K562 (cell line): ENCODE results near the gene RASSF7. TPM values are rescaled to one million over a fixed set of nuclear protein-coding genes. Genes with fewer than 3 reads are reported as not detected.

Experiments
- ARID4B ChIP-seq: sonication (generic); formaldehyde crosslinking; IDR thresholded peaks from 2 replicates; pipeline ENCODE4 v1.8.0; 2022; ENCODE audit warnings: mild to moderate bottlenecking, missing genetic modification reagents
- ASH1L ChIP-seq: fragments of 450-650 bp; IDR thresholded peaks from 2 replicates; pipeline ENCODE4 v1.6.1; 2018; ENCODE audit warnings: borderline replicate concordance, mild to moderate bottlenecking, low read depth; ENCODE audit not compliant: partially characterized antibody
- CBFA2T2 ChIP-seq: fragments of 450-650 bp; conservative IDR thresholded peaks from 2 replicates; pipeline ENCODE4 v1.6.1; 2017; ENCODE audit warnings: mild to moderate bottlenecking
- CBX2 ChIP-seq: fragments of 200-600 bp; sonication (generic); IDR thresholded peaks from one replicate; pipeline ENCODE4 v1.6.1; 2012; ENCODE audit warnings: mild to moderate bottlenecking, low read length, inconsistent platforms; ENCODE audit not compliant: insufficient read depth, poor library complexity, severe bottlenecking
- CBX5 ChIP-seq: IDR thresholded peaks from 2 replicates; pipeline ENCODE4 v1.6.1; 2014; ENCODE audit warnings: low read depth, borderline replicate concordance
- CSDE1 ChIP-seq, 2 experiments: fragments of 450-650 bp; IDR thresholded peaks; 2 replicates each; pipeline ENCODE4 v1.6.1; 2016; ENCODE audit warnings: mild to moderate bottlenecking in 1 of 2
- DACH1 ChIP-seq: fragments of 450-650 bp; IDR thresholded peaks from 2 replicates; pipeline ENCODE4 v1.6.1; 2018; ENCODE audit not compliant: partially characterized antibody
- ESRRA ChIP-seq: fragments of 450-650 bp; IDR thresholded peaks from 2 replicates; pipeline ENCODE4 v1.6.1; 2014; ENCODE audit warnings: low read depth, mild to moderate bottlenecking, moderate library complexity, borderline replicate concordance
- GABPA ChIP-seq: fragments of 200-800 bp; sonication (Bioruptor generic); conservative IDR thresholded peaks from 2 replicates; pipeline ENCODE4 v1.6.1; 2016; ENCODE audit warnings: low read depth, missing genetic modification characterization, missing compliant biosample characterization
- HDAC6 ChIP-seq: IDR thresholded peaks from 2 replicates; pipeline ENCODE4 v1.6.1; 2012; ENCODE audit warnings: low read depth, mild to moderate bottlenecking, control low read depth, inconsistent platforms, low read length, moderate library complexity
- HNRNPLL ChIP-seq: fragments of 200-400 bp; formaldehyde crosslinking; IDR thresholded peaks from 2 replicates; pipeline ENCODE4 v1.6.1; 2017; ENCODE audit warnings: low read length, low read depth, mild to moderate bottlenecking; ENCODE audit not compliant: poor library complexity, severe bottlenecking
- NCOA4 ChIP-seq: fragments of 450-650 bp; IDR thresholded peaks from 2 replicates; pipeline ENCODE4 v1.6.1; 2018; ENCODE audit warnings: mild to moderate bottlenecking; ENCODE audit not compliant: partially characterized antibody
- PCBP1 ChIP-seq: fragments of 200-400 bp; formaldehyde crosslinking; IDR thresholded peaks from 2 replicates; pipeline ENCODE4 v1.6.1; 2018; ENCODE audit warnings: mild to moderate bottlenecking, low read depth, low read length; ENCODE audit not compliant: poor library complexity, severe bottlenecking
- PHTF2 ChIP-seq: fragments of 250-450 bp; sonication (Bioruptor Pico); IDR thresholded peaks from 2 replicates; pipeline ENCODE4 v1.5.0; 2021; ENCODE audit warnings: mild to moderate bottlenecking
- RB1 ChIP-seq: fragments of 450-650 bp; IDR thresholded peaks from 2 replicates; pipeline ENCODE4 v1.6.1; 2017; ENCODE audit warnings: low read depth, mild to moderate bottlenecking
- RBFOX2 ChIP-seq: fragments of 200-400 bp; formaldehyde crosslinking; IDR thresholded peaks from 2 replicates; pipeline ENCODE4 v1.6.1; 2017; ENCODE audit warnings: low read depth, mild to moderate bottlenecking, low read length, moderate library complexity
- RBM14 ChIP-seq: fragments of 200-400 bp; formaldehyde crosslinking; IDR thresholded peaks from 2 replicates; pipeline ENCODE4 v1.6.1; 2018; ENCODE audit warnings: low read depth, mild to moderate bottlenecking, low read length, moderate library complexity, borderline replicate concordance; ENCODE audit not compliant: insufficient read depth
- SMAD4 ChIP-seq: fragments of 250-450 bp; sonication (Bioruptor Pico); conservative IDR thresholded peaks from 2 replicates; pipeline ENCODE4 v1.8.0; 2021; ENCODE audit warnings: inconsistent platforms, mild to moderate bottlenecking, moderate library complexity
- TAF1 ChIP-seq: IDR thresholded peaks from 2 replicates; pipeline ENCODE4 v1.6.1; 2011; ENCODE audit warnings: mild to moderate bottlenecking, low read length, moderate library complexity; ENCODE audit not compliant: insufficient read depth, control insufficient read depth, severe bottlenecking; ENCODE audit errors: extremely low read depth
- TCF15 ChIP-seq: fragments of 250-450 bp; sonication (Bioruptor Pico); IDR thresholded peaks from 2 replicates; pipeline ENCODE4 v1.8.0; 2022; ENCODE audit warnings: moderate library complexity, mild to moderate bottlenecking, inconsistent platforms
- ZFP36 ChIP-seq: fragments of 150-350 bp; IDR thresholded peaks from 2 replicates; pipeline ENCODE4 v1.6.1; 2018; ENCODE audit warnings: low read length, low read depth; ENCODE audit not compliant: partially characterized antibody
- ZNF134 ChIP-seq: fragments of 250-450 bp; sonication (Bioruptor Pico); conservative IDR thresholded peaks from 2 replicates; pipeline ENCODE4 v1.4.0; 2020
- ZNF695 ChIP-seq: fragments of 450-650 bp; formaldehyde crosslinking; IDR thresholded peaks from 2 replicates; pipeline ENCODE4 v1.4.0; 2020; ENCODE audit warnings: mild to moderate bottlenecking, moderate library complexity
- ZNF699 ChIP-seq: fragments of 250-450 bp; sonication (Bioruptor Pico); IDR thresholded peaks from 2 replicates; pipeline ENCODE4 v1.8.0; 2021; ENCODE audit warnings: mild to moderate bottlenecking, moderate library complexity; ENCODE audit not compliant: insufficient replicate concordance
- ZSCAN29 ChIP-seq: fragments of 450-650 bp; IDR thresholded peaks from 2 replicates; pipeline ENCODE4 v1.6.1; 2017
- polyA plus RNA-seq, 8 experiments: library from polyadenylated mRNA; depleted of rRNA in 4 of 8; stranded (reverse) in 5 of 8; unstranded in 3 of 8; fragments of >200 nt; fragmentation: Nextera tagmentation in 2 of 8; fragmentation: Illumina TruSeq in 1 of 8; extraction: Ambion mirVana in 2 of 8; extraction: Trizol in 1 of 8; gene quantifications; 2 replicates each; pipeline versions ENCODE4 v1.2.1 to v1.2.3, GENCODE V29; 2011 to 2014; ENCODE audit warnings: inconsistent platforms in 1 of 8, missing spikeins in 1 of 8
- total RNA-seq, 7 experiments: library from RNA; depleted of rRNA in 6 of 7; stranded (reverse); fragments of >200 nt in 6 of 7; fragmentation: Illumina TruSeq in 2 of 7; extraction: Trizol in 2 of 7; gene quantifications; 2 replicates each; pipeline versions ENCODE4 v1.2.1 to v1.2.3, GENCODE V29; 2011 to 2021; ENCODE audit warnings: low replicate concordance in 1 of 7

Gene RASSF7
- total and polyA plus RNA-seq, 9 of the 15 experiments (the other 6 are each of a cell fraction or from before 2014, with no cell fraction given) = 0.41 to 45.2 (median 18.6) TPM

- 0 out of 2 replicates have a peak, but pooled peaks have one; percentile 6 for TF ChIP-seq ARID4B
- TF ChIP-seq PHTF2 = no peak
- no peak for TF ChIP-seq ZSCAN29
- no peak for TF ChIP-seq CBFA2T2
- TF ChIP-seq PCBP1 = peak; percentile 11
- no peak for TF ChIP-seq TCF15 (CRISPR knock-in tag)
- no peak for TF ChIP-seq HDAC6
- no peak for TF ChIP-seq DACH1
- TF ChIP-seq TAF1 = peak; percentile 68
- TF ChIP-seq GABPA = no peak
- no peak for TF ChIP-seq ZFP36
- TF ChIP-seq SMAD4 (CRISPR knock-in tag) = peak; percentile 16
- no peak for TF ChIP-seq ZNF134 (CRISPR knock-in tag)
- TF ChIP-seq HNRNPLL = peak; percentile 76
- no peak for TF ChIP-seq ZNF695
- peak; percentile 79 for TF ChIP-seq ASH1L
- no peak for TF ChIP-seq RBM14
- peak; percentile 75; the same call in 1 of the 2 replicates for TF ChIP-seq ESRRA
- no peak for TF ChIP-seq CBX5
- peak; percentile 76 for TF ChIP-seq RB1
- no peak for TF ChIP-seq ZNF699 (CRISPR knock-in tag)
- no peak for TF ChIP-seq CSDE1 (IDR thresholded peaks at IDR 0.05)
- no peak for TF ChIP-seq NCOA4
- no peak for TF ChIP-seq CBX2
- TF ChIP-seq RBFOX2 = peak; percentile 83
Observed at GRCh38 chr11:560305-561147, at the start of gene RASSF7, which contains the start of gene LMNTD2 (continued).
